GM18508 (cell line): ENCODE results near the gene NOTO.

Experiments used
- ATAC-seq: cut with Tn5 transposase; IDR thresholded peaks from one replicate; pipeline ENCODE4 v1.9.1; 2021; ENCODE audit warnings: moderate number of reproducible peaks; ENCODE audit not compliant: insufficient read depth, unreplicated experiment

Gene NOTO

GRCh38 chr2:73233154-73233931, 31.0 kb downstream of the NOTO start, which contains the start of gene PRADC1:
Gene PRADC1 (minus strand): TSS chr2:73233239. CDS start chr2:73233160, 79 bp downstream.
- peak; percentile 91 for ATAC-seq

- peak; percentile 39 for ATAC-seq
These were observed 31.8 kb downstream of the NOTO start, which contains the start of gene CCT7 for GRCh38 chr2:73233932-73234832. Gene CCT7 (plus strand): TSS chr2:73234308. CDS start chr2:73234379, 71 bp downstream.

GRCh38 chr2:73235315-73236028, 33.1 kb downstream of the NOTO start:
- no peak for ATAC-seq

- ATAC-seq = no peak
These were observed 34.8 kb downstream of the NOTO start for GRCh38 chr2:73237168-73237567.

- ATAC-seq = no peak
These were observed 35.8 kb downstream of the NOTO start for GRCh38 chr2:73238149-73238548.

- no peak for ATAC-seq
These were observed 36.6 kb downstream of the NOTO start for GRCh38 chr2:73238976-73239375.

GRCh38 chr2:73239776-73240175, 37.4 kb downstream of the NOTO start:
- ATAC-seq = no peak

- no peak for ATAC-seq
These were observed 41.7 kb downstream of the NOTO start for GRCh38 chr2:73243884-73244570.

GRCh38 chr2:73244580-73244979, 42.2 kb downstream of the NOTO start:
- no peak for ATAC-seq

- no peak for ATAC-seq
These were observed 44.5 kb downstream of the NOTO start for GRCh38 chr2:73246850-73247249.

GRCh38 chr2:73249636-73250035, 47.3 kb downstream of the NOTO start:
- no peak for ATAC-seq

- no peak for ATAC-seq
These were observed 48.8 kb downstream of the NOTO start for GRCh38 chr2:73250872-73251846.

- no peak for ATAC-seq
These were observed 50.1 kb downstream of the NOTO start for GRCh38 chr2:73252238-73253027.

GRCh38 chr2:73253400-73253799, 51.0 kb downstream of the NOTO start:
- no peak for ATAC-seq

- ATAC-seq = no peak
These were observed 51.5 kb downstream of the NOTO start for GRCh38 chr2:73253901-73254300.

GRCh38 chr2:73254343-73255006, 52.1 kb downstream of the NOTO start:
- no peak for ATAC-seq

- no peak for ATAC-seq
These were observed 52.8 kb downstream of the NOTO start for GRCh38 chr2:73255007-73255644.
